ENCODE results near the gene RRAGA. TPM values are rescaled to one million over a fixed set of nuclear protein-coding genes. Genes with fewer than 3 reads are reported as not detected.
A peak's percentile ranks its signal among the peaks of the same experiment; 100 is the strongest.

RRAGA gene
- total and polyA plus RNA-seq, 11 donors: 47.1 to 107 (median 83.6) TPM

DNA sequence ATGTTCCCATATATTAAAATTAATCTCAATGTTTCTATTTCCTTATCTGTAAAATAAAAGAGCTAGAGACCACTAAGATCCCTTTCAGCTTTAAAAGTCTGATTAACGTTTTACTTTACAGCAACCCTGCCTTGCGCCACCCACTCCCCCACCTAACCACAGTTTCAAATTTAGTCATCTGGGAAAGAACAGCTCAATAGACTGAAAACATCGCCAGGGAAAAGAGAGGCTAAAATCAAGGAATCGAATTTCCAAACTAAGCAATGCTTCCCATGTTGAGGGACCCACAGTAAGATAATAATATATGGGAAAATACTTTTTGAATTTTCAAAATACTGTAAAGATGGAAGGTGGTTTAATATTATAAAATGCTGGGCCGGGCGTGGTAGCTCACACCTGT is 22.9 kb upstream of the RRAGA start:
- Histone ChIP-seq H3K27ac (no peak overlapping the region), H3K9me3 (no peaks in the 10 kb centered on the region), H3K27me3 (peaks cover 0 to 7% (median 0%) of the 10 kb centered on the region in 9 donors), H3K36me3 (no peaks in the 10 kb centered on the region), H3K4me3 (no peak overlapping the region), H3K4me1 (peaks cover 0 to 3% (median 0%) of the 10 kb centered on the region in 12 donors)
- TF ChIP-seq POLR2A (IDR thresholded peaks at IDR 0.05): no peak
- TF ChIP-seq, protein P1, sequence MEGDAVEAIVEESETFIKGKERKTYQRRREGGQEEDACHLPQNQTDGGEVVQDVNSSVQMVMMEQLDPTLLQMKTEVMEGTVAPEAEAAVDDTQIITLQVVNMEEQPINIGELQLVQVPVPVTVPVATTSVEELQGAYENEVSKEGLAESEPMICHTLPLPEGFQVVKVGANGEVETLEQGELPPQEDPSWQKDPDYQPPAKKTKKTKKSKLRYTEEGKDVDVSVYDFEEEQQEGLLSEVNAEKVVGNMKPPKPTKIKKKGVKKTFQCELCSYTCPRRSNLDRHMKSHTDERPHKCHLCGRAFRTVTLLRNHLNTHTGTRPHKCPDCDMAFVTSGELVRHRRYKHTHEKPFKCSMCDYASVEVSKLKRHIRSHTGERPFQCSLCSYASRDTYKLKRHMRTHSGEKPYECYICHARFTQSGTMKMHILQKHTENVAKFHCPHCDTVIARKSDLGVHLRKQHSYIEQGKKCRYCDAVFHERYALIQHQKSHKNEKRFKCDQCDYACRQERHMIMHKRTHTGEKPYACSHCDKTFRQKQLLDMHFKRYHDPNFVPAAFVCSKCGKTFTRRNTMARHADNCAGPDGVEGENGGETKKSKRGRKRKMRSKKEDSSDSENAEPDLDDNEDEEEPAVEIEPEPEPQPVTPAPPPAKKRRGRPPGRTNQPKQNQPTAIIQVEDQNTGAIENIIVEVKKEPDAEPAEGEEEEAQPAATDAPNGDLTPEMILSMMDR (IDR thresholded peaks at IDR 0.05): no peak
- WGBS, 4 donors: 93 to 95% (median 94%) methylated on average over 6 of the region's 6 CpGs
- intact Hi-C loops (cut with DNase I): loop anchor here in 8 of 10 donors (5.0 to 10.0 kb wide), 11 partner anchors 162 to 1214 kb away; no protein-coding TSS in a partner anchor
- ATAC-seq: no peak
- no peak for DNase-seq

DNA sequence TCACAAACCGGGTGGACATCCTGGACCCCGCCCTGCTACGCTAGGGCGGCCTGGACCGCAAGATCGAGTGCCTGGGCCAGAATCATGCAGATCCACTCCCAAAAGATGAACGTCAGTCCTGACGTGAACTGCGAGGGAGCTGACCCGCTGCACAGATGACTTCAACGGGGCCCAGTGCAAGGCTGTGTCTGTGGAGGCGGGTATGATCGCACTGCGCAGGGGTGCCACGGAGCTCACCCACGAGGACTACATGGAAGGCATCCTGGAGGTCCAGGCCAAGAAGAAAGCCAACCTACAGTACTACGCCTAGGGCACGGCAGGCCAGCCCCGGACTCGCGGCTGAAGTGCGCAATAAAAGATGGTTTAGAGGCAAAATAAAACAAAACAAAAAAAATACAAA is 21.4 kb upstream of the RRAGA start:
- intact Hi-C loops (cut with DNase I): loop anchor here in 8 of 10 donors (2.0 to 10.0 kb wide), 13 partner anchors 163 to 1216 kb away; no protein-coding TSS in a partner anchor
- H3K9me3 ChIP-seq: no peaks in the 10 kb centered on the region
- no peak overlapping the region for H3K27ac ChIP-seq
- peaks cover 0 to 7% (median 0%) of the 10 kb centered on the region in 9 donors for H3K27me3 ChIP-seq
- peaks cover 0 to 3% (median 0%) of the 10 kb centered on the region in 12 donors for H3K4me1 ChIP-seq
- no peak overlapping the region for H3K4me3 ChIP-seq
- DNase-seq (no peak), ATAC-seq (no peak)
- no peak for TF ChIP-seq POLR2A (IDR thresholded peaks at IDR 0.05)
- TF ChIP-seq, protein P1 (IDR thresholded peaks at IDR 0.05): no peak
- 93 to 96% (median 94%) methylated on average over 18 to 22 of the region's 22 CpGs for WGBS, 4 donors
- H3K36me3 ChIP-seq: no peaks in the 10 kb centered on the region

DNA sequence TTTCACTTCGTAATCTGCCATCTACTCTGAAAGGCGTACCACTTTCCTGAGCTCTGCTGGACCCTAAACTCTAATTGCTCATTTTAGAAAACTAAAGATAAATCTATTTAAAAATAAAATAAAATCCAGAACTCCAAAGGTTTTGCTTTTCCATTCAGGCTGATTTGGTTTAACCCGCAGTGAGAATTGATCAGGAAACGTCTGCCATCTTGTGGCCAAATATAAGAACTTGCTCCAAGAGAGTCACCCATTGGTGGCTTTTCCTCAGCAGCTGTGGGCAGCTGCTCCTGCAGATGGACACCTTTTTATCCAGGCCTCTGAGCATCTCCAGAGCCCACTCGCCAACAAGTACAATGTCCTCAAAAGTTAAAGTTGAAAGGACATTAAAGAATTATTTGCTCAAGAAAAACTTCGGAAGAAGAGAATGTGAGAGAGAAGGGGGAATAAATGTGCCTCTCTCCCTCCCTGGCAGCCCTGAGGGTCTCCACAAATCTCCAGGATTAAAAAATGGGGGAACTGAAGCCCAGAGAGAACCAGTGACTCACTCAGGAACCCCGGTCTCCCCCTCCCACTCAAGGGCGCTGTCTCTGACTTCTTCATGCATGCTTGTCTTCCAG is 20.3 kb upstream of the RRAGA start:
- WGBS, 4 donors: 27 to 32% (median 28%) methylated on average over 8 of the region's 8 CpGs
- peak; percentile 45 to 80 (median 68) for ATAC-seq
- H3K36me3 ChIP-seq: no peaks in the 10 kb centered on the region
- H3K4me3 ChIP-seq: no peak overlapping the region
- DNase-seq: peak in 4 of 5 donors; percentile 36 to 47 (median 37)
- H3K9me3 ChIP-seq: no peaks in the 10 kb centered on the region
- TF ChIP-seq, protein P1 (IDR thresholded peaks at IDR 0.05): peak; percentile 65 to 85 (median 78)
- TF ChIP-seq POLR2A (IDR thresholded peaks at IDR 0.05): no peak
- H3K27me3 ChIP-seq: peaks cover 0 to 7% (median 0%) of the 10 kb centered on the region in 9 donors
- no peak overlapping the region for H3K27ac ChIP-seq
- intact Hi-C loops (cut with DNase I): loop anchor here in 9 of 10 donors (1.0 to 10.0 kb wide), 15 partner anchors 164 to 1217 kb away; no protein-coding TSS in a partner anchor
- H3K4me1 ChIP-seq: peaks cover 0 to 3% (median 0%) of the 10 kb centered on the region in 12 donors

DNA sequence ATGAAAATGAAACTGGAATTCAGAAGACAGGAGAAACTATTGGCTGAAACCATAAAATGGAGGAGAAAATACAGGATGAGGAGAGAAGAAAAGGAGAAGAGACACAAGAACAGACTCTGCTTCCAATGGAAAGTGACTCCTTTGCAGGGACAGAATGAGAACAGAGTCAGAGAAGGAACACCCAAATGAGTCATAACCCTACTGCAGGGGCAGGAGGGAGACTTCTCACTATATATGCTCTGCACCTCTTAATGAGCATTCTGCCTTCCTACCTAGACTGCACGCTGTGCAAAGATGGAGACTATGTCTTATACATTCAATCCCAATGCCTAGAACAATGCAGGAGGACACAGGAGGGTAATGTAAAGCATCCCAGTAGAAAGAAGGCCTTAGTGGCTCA is 18.3 kb upstream of the RRAGA start:
- ATAC-seq: no peak
- TF ChIP-seq POLR2A (IDR thresholded peaks at IDR 0.05): no peak
- TF ChIP-seq, protein P1 (IDR thresholded peaks at IDR 0.05): no peak
- H3K27ac ChIP-seq: no peak overlapping the region
- intact Hi-C loops (cut with DNase I): loop anchor here in 2 of 10 donors (5.0 to 10.0 kb wide), 2 partner anchors 774 to 1216 kb away; no protein-coding TSS in a partner anchor
- no peaks in the 10 kb centered on the region for H3K9me3 ChIP-seq
- no peak overlapping the region for H3K4me3 ChIP-seq
- H3K36me3 ChIP-seq: no peaks in the 10 kb centered on the region
- peaks cover 0 to 3% (median 0%) of the 10 kb centered on the region in 12 donors for H3K4me1 ChIP-seq
- H3K27me3 ChIP-seq: peaks cover 0 to 7% (median 0%) of the 10 kb centered on the region in 9 donors
- 83 to 96% (median 92%) methylated on average over 1 of the region's 1 CpG for WGBS, 4 donors
- DNase-seq: no peak

All from heart left ventricle (tissue), 16 donors.